HG02759 (cell line): ENCODE measurements around the gene CRLF1.

ENCODE experiments used
- ATAC-seq: cut with Tn5 transposase; IDR thresholded peaks from one replicate; pipeline ENCODE4 v1.9.1; 2021; ENCODE audit warnings: mild to moderate bottlenecking, moderate library complexity; ENCODE audit not compliant: unreplicated experiment

Gene CRLF1, protein sequence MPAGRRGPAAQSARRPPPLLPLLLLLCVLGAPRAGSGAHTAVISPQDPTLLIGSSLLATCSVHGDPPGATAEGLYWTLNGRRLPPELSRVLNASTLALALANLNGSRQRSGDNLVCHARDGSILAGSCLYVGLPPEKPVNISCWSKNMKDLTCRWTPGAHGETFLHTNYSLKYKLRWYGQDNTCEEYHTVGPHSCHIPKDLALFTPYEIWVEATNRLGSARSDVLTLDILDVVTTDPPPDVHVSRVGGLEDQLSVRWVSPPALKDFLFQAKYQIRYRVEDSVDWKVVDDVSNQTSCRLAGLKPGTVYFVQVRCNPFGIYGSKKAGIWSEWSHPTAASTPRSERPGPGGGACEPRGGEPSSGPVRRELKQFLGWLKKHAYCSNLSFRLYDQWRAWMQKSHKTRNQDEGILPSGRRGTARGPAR

DNA sequence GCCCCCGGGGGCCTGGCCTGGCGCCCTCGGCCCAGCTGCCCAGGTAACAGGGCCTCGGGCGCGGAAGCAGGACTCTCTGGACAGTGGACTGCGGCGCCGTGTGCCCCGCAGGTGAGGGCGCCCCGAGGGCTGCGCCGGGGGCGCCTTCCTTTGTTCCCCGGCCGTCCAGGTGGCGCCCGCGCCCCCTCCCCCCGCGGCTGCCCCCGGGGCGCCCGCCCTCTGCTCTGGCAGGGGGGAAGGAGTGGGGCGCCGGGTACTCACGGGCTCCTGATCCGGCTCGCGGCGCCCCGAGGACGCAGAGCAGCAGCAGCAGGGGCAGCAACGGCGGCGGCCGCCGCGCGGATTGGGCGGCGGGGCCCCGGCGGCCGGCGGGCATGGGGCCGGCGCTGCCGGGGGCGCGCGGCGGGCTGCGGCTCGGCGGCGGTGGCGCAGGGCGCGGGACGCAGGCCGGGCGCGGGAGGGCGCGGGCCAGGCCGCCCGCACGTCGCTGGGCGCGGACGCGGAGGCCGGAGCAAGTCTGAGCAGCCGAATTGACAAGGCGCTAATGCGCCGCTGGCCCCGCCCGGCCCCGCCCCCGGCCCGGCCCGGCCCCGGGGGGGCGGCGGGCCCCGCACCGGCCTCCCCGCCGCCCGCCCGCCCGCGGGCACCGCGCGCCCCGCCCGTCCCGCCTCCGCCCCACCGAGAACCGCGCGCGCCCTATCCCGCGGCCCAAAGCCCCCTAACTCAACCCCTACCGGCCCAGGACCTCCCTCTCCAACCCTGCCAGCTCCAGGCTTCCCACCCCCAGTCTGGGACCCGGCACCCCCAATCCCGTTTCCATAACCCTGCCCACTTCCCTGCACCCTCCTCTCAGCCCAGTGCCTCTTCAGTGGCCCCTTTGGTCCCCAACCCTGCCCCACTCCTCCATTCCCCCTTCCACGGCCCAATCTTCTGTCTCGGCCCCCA is at the start of gene CRLF1:
Gene CRLF1 (minus strand): TSS at position 519 of the 945 bp plus-strand sequence. CDS start 143 bp downstream, at position 376.
- ATAC-seq: no peak

DNA sequence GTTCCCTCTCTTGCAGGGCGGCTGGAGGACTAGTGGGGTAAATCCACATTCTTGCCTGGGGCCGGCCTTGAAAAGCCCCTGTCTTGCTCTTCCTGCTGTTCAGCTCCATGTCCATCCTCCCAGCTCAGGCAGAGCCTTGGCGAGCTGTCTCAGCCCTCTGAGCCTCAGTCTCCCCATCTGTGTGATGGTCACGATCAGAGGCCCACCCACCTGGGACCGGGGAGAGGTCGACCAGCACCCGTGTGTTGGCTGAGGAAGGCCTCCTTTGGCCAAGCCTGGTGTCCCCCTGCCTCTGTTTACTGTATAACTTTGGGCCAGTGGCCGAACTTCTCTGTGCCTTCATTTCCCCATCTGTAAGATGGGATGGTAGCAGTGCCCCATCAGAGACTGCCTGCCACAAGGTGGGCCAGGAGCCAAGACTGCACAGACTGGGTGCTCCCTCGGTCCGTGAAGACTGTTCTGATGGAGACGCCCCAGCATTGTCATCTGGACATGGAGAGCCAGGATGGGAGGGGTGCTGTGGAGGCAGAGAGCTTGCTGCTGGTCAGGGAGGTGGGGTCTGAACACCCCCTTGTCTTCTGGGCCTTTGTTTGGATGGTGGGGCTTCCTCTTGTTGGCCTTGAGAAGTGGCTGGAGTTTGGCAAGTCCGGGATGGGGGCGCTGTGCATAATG is 48.7 kb upstream of the CRLF1 start:
- ATAC-seq: no peak

DNA sequence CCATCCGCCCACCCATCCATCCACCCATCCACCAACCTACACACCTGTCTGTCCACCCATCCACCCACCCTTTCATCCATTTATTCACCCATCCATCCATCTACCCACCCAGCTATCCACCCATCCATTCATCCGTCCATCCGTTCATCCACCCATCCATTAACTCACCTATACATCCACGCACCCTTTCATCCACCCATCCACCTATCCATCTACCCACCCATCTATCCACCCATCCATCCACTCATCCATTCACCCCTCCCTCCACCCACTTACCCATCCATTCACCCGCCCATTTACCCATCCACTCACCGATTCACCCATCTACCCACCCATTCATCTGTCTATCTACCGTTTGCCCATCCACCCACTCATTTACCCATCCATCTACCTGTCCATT is 47.9 kb upstream of the CRLF1 start:
- ATAC-seq: no peak

DNA sequence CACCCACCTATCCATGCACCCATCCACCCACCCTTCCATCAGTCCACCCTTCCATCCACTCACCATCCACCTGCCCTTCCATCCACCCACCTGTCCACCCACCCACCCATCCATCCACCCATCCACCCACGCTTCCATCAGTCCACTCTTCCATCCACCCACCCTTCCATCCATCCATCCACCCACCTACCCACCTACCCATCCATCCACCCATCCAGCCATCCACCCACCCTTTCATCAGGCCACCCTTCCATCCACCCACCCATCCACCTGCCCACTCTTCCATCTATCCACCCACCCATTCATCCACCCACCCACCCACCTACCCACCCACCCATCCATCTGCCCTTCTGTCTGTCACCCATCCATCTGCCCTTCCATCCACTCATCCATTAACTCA is 47.3 kb upstream of the CRLF1 start:
- no peak for ATAC-seq

DNA sequence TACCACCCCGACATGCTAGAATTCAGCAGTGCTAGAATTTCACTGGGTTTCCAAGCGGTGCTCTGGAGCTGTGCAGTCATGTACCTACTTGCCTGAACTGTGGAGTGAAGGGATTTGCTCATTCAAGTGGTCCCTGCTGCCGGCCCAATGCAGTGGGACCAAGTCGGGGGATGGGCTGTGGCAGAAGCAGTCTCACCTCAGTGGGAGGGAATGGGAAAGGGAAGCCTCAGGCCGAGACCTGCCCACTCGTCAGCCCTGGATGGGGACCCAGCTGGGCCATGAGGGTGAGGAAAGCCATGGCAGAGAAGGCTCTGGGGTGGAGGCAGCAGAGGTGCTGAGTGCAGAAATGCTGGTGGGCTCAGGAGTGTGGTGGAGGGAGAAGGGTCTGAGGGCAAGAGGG is 45.1 kb upstream of the CRLF1 start:
- no peak for ATAC-seq

DNA sequence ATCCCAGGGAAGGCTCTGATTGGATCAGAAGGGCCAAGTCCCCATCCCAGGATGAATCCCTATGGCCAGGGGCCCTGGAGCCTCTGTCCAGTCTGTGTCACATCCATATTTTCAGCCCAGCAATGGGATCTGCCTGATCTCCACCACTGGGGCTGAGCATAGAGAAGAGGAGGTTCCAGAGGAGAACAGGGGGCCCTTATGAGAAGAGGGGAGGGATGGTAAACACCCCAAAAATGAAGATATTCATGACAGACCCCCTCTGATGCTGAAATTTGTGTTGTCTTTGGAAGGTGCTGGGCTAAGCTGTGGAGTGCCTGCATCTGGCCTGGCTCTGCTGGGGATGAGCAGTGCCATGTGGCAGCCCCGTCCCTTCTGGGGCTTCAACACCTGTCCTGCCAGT is 44.7 kb upstream of the CRLF1 start:
- no peak for ATAC-seq

DNA sequence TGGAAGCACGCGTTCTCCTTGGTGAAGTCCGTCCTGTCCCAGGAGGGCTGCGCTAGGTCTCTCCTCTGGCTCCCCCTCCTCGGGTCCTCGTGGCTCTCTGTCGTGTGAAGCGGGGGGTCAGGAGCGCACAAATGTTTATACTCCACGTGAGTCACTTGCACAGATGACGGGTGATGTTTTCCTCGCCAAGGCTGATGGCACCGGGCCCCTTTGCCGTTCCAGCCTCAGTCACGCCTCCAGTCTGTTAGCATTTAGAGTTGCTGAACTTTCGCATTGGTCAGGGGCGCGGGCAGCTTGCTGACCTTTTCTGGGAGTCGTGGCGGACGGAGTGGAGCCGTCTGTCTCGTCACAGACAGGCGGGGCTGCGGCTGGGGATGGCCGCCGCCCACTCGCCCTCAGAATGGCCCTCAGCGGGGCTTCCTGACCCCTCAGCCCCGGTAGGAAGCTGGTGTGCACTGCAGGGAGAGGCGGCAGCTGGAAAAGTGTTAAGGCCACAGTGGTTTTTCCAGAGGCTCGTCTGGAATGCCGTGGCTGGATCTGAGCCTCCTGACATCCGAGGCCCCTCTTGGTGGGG is 44.0 kb upstream of the CRLF1 start:
- no peak for ATAC-seq

DNA sequence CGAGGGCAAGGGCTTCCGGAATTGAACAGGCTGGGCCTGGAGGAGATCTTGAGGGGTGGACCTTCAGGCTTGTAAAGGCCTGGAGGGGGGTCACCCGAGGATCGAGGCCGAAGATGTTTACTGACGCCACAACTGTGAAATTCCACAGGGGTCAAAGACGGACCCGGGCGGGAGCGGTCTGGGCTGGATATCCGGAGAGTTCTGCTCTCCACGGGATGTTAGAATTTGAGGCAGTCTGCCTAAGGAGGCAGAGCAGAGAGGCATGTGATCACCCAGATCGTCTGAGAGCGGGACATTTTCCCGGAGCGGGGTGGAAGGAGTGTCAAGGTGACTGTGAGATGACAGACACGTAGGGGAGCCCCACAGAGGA is 43.4 kb upstream of the CRLF1 start:
- ATAC-seq: no peak

DNA sequence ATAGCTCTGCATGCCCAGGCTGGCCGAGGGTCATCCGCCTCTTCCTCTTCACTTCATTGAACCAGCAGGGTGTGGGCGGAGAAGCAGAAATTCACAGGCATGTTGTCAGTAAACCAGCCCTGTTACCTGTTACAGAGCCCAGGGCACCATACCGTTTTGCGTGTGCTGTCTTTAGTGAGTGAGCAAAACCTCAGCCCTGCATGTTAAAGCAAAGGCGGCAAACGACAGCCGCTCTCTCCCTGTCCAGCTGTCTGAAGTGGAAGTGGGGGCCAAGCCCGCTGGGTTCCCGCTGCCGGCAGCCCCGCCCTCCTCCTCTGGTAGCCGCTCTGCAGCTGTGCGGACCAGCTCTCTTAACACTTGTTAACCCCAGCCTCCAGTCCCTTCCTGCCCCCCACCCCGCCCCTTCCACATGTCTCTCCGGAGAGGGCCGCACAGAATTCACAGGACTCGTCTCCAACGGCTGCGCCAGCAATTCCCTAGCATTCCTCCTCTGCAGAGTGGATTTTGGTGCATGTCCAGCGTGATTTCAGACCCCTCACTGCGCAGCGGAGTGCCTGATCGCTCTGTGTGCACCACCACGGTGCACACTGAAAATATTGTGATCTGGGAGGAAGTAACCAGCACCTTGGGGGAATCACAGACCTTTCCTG is 42.9 kb upstream of the CRLF1 start:
- ATAC-seq: peak; percentile 47

DNA sequence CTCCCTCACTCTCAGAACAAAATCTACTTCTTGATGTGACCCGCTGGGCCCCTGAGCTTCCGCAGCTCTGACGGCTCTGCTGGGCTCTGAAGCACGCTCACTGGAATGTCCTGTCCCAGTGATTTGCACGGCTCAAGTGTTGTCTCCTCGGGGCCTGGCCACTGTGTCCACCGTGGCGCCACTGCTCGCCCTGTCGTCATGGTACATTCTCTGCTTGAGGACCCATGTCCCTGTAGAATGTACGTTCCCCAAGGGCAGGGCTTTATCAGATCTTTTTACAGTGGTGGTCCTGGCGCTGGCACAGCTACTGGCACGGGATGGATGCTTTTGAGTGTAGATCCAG is 42.3 kb upstream of the CRLF1 start:
- no peak for ATAC-seq

DNA sequence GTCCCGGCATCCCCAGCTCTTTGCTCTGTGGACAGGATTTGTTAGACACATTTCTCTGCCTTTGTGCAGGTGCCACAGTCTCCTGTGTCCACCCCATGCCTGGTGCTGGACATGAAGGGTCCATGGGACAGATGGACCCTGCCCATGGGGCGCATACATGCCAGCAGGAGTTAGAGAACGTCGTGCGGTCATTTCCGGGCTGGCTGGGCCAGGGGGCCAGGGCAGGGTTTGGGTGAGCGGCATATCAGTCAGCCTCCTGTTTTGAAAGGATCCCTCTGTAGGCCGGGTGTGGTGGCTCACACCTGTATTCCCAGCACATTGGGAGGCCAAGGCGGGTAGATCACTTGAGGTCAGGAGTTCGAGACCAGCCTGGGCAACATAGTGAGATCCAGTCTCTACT is 41.2 kb upstream of the CRLF1 start:
- ATAC-seq: no peak

DNA sequence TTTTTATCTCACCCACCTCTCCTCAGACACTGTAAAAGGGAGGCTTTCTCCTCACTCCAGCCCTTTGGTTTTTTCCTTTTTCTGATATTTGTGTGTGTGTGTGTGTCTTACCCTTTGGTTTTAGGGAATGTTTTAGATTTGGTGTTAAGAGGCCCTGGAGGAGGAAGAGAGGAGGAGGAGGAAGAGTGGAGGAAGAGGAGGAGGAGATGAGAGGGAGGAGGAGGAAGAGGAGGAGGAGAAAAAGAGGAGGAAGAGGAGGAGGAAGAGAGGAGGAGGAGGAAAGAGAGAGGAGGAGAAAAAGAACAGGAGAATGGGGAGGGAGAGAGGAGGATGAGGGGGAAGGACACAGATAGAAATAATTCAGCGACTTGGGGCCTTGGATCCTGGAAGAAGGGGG is 40.8 kb upstream of the CRLF1 start:
- ATAC-seq: no peak

DNA sequence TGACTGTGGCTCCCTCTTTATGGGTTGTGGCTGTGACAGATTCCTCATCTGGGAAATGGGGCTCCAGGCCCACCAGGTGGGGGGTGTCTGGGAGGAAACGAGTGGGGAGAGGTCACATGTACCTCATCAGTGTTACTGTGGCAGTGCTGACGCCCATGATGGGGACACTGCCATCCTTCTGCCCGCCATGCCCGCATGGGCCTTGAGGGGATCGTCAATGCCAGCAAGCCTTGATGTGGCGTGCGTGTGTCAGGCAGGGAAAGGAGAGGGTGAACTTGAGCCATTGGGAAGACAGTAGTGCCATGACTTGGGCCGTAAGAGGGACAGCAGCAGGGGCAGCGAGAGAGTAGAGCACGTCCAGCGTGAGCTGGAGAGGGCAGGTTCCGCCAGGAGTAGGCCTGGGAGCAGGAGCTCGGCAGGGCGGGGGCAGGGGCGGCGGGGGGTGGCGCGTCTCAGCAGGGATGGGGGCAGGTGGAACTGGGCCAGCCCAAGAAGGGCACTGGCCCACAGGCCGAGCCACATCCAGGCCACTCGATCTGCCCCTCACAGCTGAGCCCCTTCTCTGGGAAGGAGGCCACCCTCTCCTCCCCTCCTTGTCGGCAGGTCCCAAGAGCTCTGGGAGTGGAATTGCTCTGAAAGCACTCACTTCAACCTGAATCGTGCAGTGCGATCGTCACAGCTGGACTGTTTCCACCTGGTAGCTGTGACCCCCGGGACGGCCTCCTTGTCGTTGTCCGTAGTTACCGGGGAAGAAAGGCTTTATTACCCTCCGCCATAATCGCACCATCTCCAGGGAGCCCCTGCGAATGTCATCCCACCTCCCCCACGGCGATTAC is 40.2 kb upstream of the CRLF1 start:
- ATAC-seq: no peak

DNA sequence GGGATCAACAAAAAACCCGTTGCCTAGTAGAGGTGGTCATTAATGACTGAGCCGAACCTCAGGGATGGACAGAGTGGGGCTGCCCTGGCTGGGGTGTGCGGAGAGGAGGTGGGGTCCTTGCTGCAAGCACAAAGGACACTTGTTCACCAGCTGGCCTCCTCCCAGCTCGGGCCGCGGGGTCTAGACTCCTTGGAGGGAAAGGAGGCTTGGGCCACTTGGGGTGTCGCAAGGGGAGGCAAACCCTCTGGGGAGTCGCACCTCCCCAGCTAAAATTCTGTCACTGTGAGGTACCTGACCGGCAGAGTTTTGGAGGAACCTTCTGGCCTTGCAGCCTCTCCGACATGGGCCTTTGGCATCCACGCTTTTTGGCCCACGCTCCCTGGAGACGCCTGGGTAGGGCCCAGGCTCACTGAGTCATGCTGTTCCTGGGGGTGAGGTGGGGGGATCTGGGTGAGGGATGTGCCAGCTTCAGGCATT is 38.5 kb upstream of the CRLF1 start:
- no peak for ATAC-seq

DNA sequence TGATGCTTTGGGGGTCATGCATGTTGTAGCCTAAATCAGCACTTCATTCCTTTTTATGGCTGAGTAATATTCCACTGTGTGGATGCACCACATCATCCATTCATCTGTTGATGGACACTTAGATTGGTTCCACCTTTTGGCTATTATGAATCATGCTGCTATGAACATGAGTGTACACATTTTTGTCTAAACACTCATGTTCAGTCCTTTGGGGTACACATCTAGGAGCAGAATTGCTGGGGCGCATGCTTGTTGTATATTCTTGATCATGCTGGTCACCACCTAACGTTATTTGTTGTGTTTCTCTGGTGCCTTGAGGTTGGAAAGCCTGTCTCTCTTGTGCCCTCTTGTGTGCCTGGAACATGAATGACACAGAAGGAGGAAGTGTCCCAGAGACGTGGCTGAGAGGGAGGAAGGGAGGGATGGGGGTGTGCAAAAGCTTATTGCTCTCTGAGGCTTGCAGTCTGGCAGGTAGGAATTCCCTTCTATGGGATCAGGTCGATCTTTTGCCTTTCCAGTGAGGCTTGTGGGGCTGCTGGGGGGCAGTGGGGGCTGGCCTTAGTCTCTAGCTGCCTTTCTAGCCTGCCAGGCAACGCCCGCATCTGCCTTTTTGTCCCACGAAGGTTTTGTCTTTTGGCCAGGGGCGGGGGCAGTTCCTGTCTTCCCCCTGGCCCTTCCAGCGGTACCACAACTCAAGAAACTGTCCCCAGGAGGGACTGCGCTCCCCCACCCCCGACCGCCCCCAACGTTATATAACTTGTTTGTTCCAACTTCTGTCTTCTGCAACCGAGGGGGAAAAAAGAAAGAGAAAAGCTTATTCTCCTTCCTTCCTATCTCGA is 37.8 kb upstream of the CRLF1 start:
- ATAC-seq: no peak

DNA sequence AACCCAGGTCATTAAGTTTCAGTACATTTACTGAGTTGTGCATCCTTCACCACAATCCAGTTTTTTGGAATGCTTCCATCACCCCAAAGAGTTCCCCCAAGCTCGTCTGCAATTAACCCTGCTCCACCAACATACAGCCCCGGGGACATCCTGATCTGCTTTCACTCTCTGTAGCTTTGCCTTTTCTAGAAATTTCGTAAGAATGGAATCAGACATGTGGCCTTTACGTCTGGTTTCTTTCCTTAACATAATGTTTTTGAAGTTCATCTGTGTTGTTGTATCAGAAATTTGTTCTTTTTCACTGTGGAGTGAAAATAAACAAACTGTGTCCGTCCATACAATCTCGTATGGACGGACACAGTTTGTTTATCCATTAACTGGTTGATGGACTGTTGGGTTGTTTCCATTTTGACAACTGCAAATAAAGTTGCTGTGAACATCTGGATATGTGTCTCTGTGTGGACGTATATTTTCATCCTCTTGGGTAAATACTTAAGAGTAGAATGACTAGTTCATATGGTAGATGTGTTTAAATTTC is 33.2 kb upstream of the CRLF1 start:
- no peak for ATAC-seq

DNA sequence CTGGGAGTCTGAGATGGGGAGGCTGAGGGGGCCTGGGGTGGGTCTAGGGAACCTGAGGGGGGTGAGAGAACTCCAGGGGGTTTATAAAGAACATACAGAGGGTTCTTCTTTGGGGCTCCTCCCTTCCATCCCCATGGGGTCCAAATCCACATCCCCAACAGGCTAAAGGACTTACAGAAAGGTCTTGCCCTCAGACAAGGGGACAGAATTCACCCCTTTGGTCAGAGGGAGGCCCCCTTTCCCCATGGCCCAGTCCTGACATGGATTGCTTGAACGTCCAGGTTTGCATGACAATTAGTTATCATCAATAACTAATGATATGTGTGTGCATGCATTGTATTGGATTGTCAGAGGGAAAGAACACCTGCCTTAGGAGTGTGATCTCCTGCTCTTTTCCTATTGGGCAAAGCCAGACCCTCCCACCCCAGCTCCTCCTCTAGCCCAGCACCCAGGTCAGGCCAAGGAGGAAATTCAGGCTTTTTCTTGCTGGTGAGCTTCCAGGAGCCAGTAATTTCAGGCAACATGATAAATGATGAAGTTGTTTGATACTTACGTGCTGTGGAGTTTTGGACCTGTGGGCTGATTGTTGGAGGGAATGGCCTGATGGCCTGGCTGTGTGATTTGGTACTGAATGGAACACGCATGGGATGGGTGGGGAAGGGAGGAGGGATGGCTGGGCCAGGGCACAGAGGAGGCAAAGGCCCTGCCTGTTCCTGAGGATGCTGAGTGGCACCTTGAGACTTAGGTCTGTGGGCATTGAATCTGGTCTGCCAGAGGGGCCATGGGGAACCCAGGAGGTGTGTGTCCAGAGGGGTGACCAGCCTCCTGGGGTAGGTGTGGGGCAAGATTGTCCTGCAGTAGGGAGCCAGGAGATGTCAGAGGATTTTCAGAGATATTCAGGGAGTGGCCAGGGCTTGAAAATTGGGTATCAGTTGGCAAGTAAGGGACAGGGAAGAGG is 31.4 kb upstream of the CRLF1 start:
- ATAC-seq: no peak
